ENCODE data around the gene MAP1B. TPM values are rescaled to one million over a fixed set of nuclear protein-coding genes. Genes with fewer than 3 reads are reported as not detected.

The MAP1B gene
- total RNA-seq, 2 donors from 2014 or later: 0.04 to 0.11 TPM

DNA sequence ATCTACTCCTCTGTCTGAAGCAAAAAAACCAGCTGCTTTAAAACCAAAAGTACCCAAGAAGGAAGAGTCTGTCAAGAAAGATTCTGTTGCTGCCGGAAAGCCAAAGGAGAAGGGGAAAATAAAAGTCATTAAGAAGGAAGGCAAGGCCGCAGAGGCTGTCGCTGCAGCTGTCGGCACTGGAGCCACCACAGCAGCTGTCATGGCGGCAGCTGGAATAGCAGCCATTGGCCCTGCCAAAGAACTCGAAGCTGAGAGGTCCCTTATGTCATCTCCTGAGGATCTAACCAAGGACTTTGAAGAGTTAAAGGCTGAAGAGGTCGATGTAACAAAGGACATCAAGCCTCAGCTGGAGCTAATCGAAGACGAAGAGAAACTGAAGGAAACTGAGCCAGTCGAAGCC is 88.3 kb downstream of the MAP1B start:
- Mint-ChIP-seq H3K27me3 (peaks cover 60% of the 10 kb centered on the region), H3K9me3 (peaks cover 4% of the 10 kb centered on the region), H3K4me1 (peaks cover 25% of the 10 kb centered on the region), H3K27ac (peak overlapping the region; percentile 33), H3K36me3 (ENCODE audit: low read depth) (peaks cover 5% of the 10 kb centered on the region), H3K4me3 (peak overlapping the region; percentile 48)
- no peak for ATAC-seq (replicated peaks)

DNA sequence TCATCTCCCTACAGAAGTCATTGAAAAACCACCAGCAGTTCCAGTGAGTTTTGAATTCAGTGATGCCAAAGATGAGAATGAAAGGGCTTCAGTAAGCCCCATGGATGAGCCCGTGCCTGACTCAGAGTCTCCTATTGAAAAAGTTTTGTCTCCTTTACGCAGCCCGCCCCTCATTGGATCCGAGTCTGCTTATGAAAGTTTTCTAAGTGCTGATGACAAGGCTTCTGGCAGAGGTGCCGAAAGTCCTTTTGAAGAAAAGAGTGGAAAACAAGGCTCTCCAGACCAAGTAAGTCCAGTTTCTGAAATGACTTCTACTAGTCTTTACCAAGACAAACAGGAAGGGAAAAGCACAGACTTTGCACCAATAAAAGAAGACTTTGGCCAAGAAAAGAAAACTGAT is 90.1 kb downstream of the MAP1B start:
- Mint-ChIP-seq H3K27me3 (peaks cover 49% of the 10 kb centered on the region), H3K9me3 (peaks cover 4% of the 10 kb centered on the region), H3K4me3 (no peak overlapping the region), H3K27ac (no peak overlapping the region), H3K36me3 (ENCODE audit: low read depth) (peaks cover 5% of the 10 kb centered on the region), H3K4me1 (peaks cover 25% of the 10 kb centered on the region)
- peak; percentile 8 for ATAC-seq (replicated peaks)

GRCh38 chr5:72199681-72200080 is 92.4 kb downstream of the MAP1B start:
- Mint-ChIP-seq H3K9me3 (peaks cover 4% of the 10 kb centered on the region), H3K27ac (no peak overlapping the region)
- ATAC-seq (replicated peaks): no peak

DNA sequence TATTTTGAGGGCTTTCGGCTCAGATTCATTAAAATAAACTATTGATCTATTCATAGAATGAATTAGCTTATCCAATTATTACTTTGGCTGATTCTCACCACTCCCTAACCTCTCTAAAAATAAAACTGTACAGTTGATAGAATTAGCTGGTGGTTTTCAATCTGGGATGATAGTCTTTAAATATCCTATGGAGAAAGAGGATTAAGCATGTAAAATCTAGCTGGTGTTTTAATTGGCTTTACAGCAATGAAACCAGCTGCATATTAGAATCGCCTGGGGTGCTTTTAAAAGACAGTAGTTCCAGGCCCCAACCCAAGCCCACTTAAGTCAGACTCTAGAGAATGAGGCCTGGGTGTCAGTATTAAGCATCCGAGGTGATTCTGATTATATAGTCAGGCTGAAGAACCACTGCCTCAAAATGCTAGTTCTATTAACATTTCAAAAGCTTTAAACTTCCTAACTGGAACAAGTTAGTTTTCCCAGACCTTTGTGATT is 95.1 kb downstream of the MAP1B start:
- no peak overlapping the region for H3K4me3 Mint-ChIP-seq
- peaks cover 7% of the 10 kb centered on the region for H3K4me1 Mint-ChIP-seq
- peaks cover 16% of the 10 kb centered on the region for H3K27me3 Mint-ChIP-seq
- no peaks in the 10 kb centered on the region for H3K9me3 Mint-ChIP-seq
- no peak overlapping the region for H3K27ac Mint-ChIP-seq
- no peak for ATAC-seq (replicated peaks)
- no peaks in the 10 kb centered on the region for H3K36me3 Mint-ChIP-seq (ENCODE audit: low read depth)

More at GRCh38 chr5:72199681-72200080, 92.4 kb downstream of the MAP1B start:
- Mint-ChIP-seq H3K4me3 (no peak overlapping the region), H3K4me1 (peaks cover 14% of the 10 kb centered on the region), H3K36me3 (ENCODE audit: low read depth) (peaks cover 5% of the 10 kb centered on the region), H3K27me3 (peaks cover 38% of the 10 kb centered on the region)

GRCh38 chr5:72203251-72203845 is 96.1 kb downstream of the MAP1B start:
- peaks cover 8% of the 10 kb centered on the region for H3K27me3 Mint-ChIP-seq
- no peaks in the 10 kb centered on the region for H3K36me3 Mint-ChIP-seq (ENCODE audit: low read depth)
- H3K4me3 Mint-ChIP-seq: no peak overlapping the region
- no peak for ATAC-seq (replicated peaks)
- no peaks in the 10 kb centered on the region for H3K9me3 Mint-ChIP-seq
- peaks cover 7% of the 10 kb centered on the region for H3K4me1 Mint-ChIP-seq
- no peak overlapping the region for H3K27ac Mint-ChIP-seq

- Mint-ChIP-seq H3K9me3 (no peaks in the 10 kb centered on the region), H3K36me3 (ENCODE audit: low read depth) (no peaks in the 10 kb centered on the region), H3K27me3 (peaks cover under 1% of the 10 kb centered on the region), H3K27ac (no peak overlapping the region), H3K4me1 (peaks cover 7% of the 10 kb centered on the region), H3K4me3 (no peak overlapping the region)
- ATAC-seq (replicated peaks): no peak
These were observed 97.7 kb downstream of the MAP1B start for GRCh38 chr5:72204946-72205345.

GRCh38 chr5:72205431-72206009 is 98.2 kb downstream of the MAP1B start:
- no peaks in the 10 kb centered on the region for H3K27me3 Mint-ChIP-seq
- H3K4me3 Mint-ChIP-seq: no peak overlapping the region
- H3K36me3 Mint-ChIP-seq (ENCODE audit: low read depth): no peaks in the 10 kb centered on the region
- no peak for ATAC-seq (replicated peaks)
- no peak overlapping the region for H3K27ac Mint-ChIP-seq
- H3K4me1 Mint-ChIP-seq: peaks cover 7% of the 10 kb centered on the region
- H3K9me3 Mint-ChIP-seq: no peaks in the 10 kb centered on the region

- Mint-ChIP-seq H3K4me3 (no peak overlapping the region), H3K27ac (no peak overlapping the region), H3K4me1 (peaks cover 7% of the 10 kb centered on the region), H3K36me3 (ENCODE audit: low read depth) (no peaks in the 10 kb centered on the region), H3K9me3 (no peaks in the 10 kb centered on the region), H3K27me3 (no peaks in the 10 kb centered on the region)
- ATAC-seq (replicated peaks): no peak
These were observed 98.9 kb downstream of the MAP1B start for GRCh38 chr5:72206160-72206559.

GRCh38 chr5:72206994-72207393 is 99.7 kb downstream of the MAP1B start:
- no peak overlapping the region for H3K27ac Mint-ChIP-seq
- peaks cover 7% of the 10 kb centered on the region for H3K4me1 Mint-ChIP-seq
- H3K27me3 Mint-ChIP-seq: no peaks in the 10 kb centered on the region
- H3K4me3 Mint-ChIP-seq: no peak overlapping the region
- ATAC-seq (replicated peaks): peak; percentile 95
- no peaks in the 10 kb centered on the region for H3K36me3 Mint-ChIP-seq (ENCODE audit: low read depth)
- H3K9me3 Mint-ChIP-seq: no peaks in the 10 kb centered on the region

DNA sequence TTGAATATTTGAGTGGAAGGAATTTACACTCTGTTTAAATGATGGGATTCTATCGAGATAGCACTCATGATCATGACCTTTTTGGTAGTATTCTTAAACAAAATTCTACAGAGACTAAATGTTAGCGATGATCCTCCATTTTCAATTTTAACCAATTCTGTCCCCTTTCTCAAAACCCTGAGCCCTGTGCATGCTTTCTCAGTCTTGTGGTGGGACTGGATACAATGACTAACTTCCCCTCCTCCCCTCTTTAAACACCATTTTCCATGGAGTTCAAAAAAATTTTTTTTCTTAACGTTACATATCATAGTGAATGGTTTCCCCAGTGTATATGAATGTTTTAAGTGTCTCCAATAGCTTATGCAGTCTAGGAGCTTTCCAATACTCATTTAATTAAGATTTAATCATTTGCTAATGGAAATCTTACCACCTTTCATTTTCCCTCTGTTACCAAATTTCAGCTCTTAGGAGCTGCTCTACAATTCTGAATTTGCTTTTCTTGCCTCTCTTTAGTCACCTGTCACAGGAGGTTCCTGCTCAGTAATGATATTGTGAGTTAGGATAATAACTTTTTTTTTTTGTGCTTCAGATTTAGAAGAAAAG is 101.2 kb downstream of the MAP1B start:
- no peaks in the 10 kb centered on the region for H3K27me3 Mint-ChIP-seq
- no peak overlapping the region for H3K27ac Mint-ChIP-seq
- no peaks in the 10 kb centered on the region for H3K9me3 Mint-ChIP-seq
- no peaks in the 10 kb centered on the region for H3K36me3 Mint-ChIP-seq (ENCODE audit: low read depth)
- no peak overlapping the region for H3K4me3 Mint-ChIP-seq
- H3K4me1 Mint-ChIP-seq: peaks cover 7% of the 10 kb centered on the region
- ATAC-seq (replicated peaks): no peak

- H3K9me3 Mint-ChIP-seq: no peaks in the 10 kb centered on the region
- ATAC-seq (replicated peaks): no peak
These were observed 102.2 kb downstream of the MAP1B start for GRCh38 chr5:72209147-72210115.

DNA sequence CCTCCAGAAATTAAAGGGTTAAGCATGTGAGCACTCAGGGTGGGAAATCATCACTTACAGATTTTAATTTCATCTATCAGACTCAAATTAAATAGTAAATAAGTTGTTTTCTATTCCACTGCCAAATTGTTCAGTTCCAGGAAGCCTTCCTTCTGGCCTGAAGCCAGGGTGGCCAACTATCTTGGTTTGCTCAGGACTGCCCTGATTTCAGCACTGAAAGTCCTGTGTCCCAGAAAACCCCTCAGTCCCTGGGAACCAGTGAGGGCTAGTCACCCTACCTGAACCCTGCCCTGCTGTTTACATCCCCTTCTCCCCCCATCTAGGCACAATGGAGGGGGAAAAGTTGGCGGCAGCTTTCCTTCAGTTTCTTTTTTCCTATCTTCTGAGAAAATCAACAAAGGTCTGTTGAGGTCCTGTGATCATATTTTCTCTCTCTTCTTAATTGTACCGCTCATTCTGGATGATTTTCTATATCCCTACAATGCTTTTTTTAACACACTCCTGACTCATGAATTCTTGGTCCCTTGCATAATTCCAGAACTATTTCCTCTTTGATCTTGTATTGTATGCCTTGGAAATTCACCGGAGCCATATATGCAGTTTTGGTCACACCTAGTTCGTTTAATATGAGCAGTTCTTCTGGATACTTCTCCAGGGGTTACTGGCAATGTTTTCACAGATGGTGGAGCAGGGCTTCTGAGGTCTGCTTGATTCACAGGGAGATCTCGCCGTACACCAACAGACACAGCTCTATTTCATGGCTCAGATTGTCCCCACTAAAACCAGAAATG is 103.8 kb downstream of the MAP1B start:
- Mint-ChIP-seq H3K36me3 (ENCODE audit: low read depth) (no peaks in the 10 kb centered on the region), H3K4me3 (no peak overlapping the region), H3K9me3 (no peaks in the 10 kb centered on the region), H3K4me1 (no peaks in the 10 kb centered on the region), H3K27ac (peak overlapping the region; percentile 14), H3K27me3 (no peaks in the 10 kb centered on the region)
- ATAC-seq (replicated peaks): no peak

More at GRCh38 chr5:72209147-72210115, 102.2 kb downstream of the MAP1B start:
- Mint-ChIP-seq H3K27ac (no peak overlapping the region), H3K27me3 (no peaks in the 10 kb centered on the region), H3K4me3 (no peak overlapping the region), H3K36me3 (ENCODE audit: low read depth) (no peaks in the 10 kb centered on the region), H3K4me1 (peaks cover 7% of the 10 kb centered on the region)

GRCh38 chr5:72212171-72212570 is 104.9 kb downstream of the MAP1B start:
- Mint-ChIP-seq H3K9me3 (no peaks in the 10 kb centered on the region), H3K27ac (no peak overlapping the region), H3K27me3 (no peaks in the 10 kb centered on the region), H3K36me3 (ENCODE audit: low read depth) (peaks cover 4% of the 10 kb centered on the region), H3K4me1 (no peaks in the 10 kb centered on the region), H3K4me3 (no peak overlapping the region)
- no peak for ATAC-seq (replicated peaks)

- Mint-ChIP-seq H3K9me3 (no peaks in the 10 kb centered on the region), H3K36me3 (ENCODE audit: low read depth) (peaks cover 17% of the 10 kb centered on the region), H3K27ac (no peak overlapping the region), H3K4me3 (no peak overlapping the region), H3K4me1 (no peaks in the 10 kb centered on the region), H3K27me3 (no peaks in the 10 kb centered on the region)
- ATAC-seq (replicated peaks): peak; percentile 19
These were observed 106.2 kb downstream of the MAP1B start for GRCh38 chr5:72213482-72213881.
